K562 (cell line): ENCODE results near the gene FBN1. TPM values are rescaled to one million over a fixed set of nuclear protein-coding genes. Genes with fewer than 3 reads are reported as not detected.

Experiments used
- ATAC-seq: fragments of 200-7000 bp; cut with Tn5 transposase; 3 replicates; pipeline ENCODE4 v1.9.1; 2020; ENCODE audit warnings: moderate library complexity
- BruUV-seq: library from RNA; stranded (reverse); fragments of 400-500 nt; replicated peaks from 2 replicates; lab custom pipeline; 2021; lab: Mats Ljungman, UMichigan
- CTCF ChIA-PET: fragments of 300-600 bp; formaldehyde crosslinking; extraction: SDS; loops from one replicate; lab custom pipeline; 2021; ENCODE audit warnings: low intra/inter-chr PET ratio; lab: Yijun Ruan, JAX
- POLR2A ChIA-PET: fragments of 300-600, 350-650 bp; sonication (Branson Sonifier 250); formaldehyde crosslinking; extraction: SDS; loops from one replicate; lab custom pipeline; 2021; ENCODE audit warnings: antibody characterized with exemption, inconsistent platforms; lab: Yijun Ruan, JAX
- DNase-seq, 4 experiments: peaks; one replicate each; pipeline versions ENCODE4 v3.0.0 to v3.0.0-alpha.2; 2011 to 2018; ENCODE audit warnings: low spot score in 3 of 4, mixed read lengths in 3 of 4; ENCODE audit errors: extremely low read depth in 1 of 4
- FAIRE-seq: peaks from 2 replicates; lab custom pipeline; 2011; peaks lifted over from hg19 to GRCh38; lab: Jason Lieb, UNC
- H2AFZ ChIP-seq: 2 replicates; pipeline ENCODE4 v1.6.0; 2011; ENCODE audit warnings: low read depth, low read length, control low read depth, inconsistent platforms
- H3K27ac ChIP-seq: fragments of 200-600 bp; 3 replicates; pipeline ENCODE4 v1.8.0; 2011; ENCODE audit warnings: low read depth, mild to moderate bottlenecking, control low read depth, inconsistent platforms, low read length, moderate library complexity, mixed read lengths; ENCODE audit errors: extremely low read depth
- H3K27me3 ChIP-seq, 2 experiments: fragments of 300-600 bp in 1 of 2; 2 replicates in 1 of 2; 3 replicates in 1 of 2; pipeline versions ENCODE4 v1.6.0 to v1.8.0; 2011; ENCODE audit warnings: inconsistent platforms in 2 of 2, low read length in 2 of 2, mild to moderate bottlenecking in 1 of 2, mixed read lengths in 1 of 2, moderate library complexity in 1 of 2; ENCODE audit not compliant: control insufficient read depth in 2 of 2, insufficient read depth in 2 of 2
- H3K36me3 ChIP-seq: fragments of 300-600 bp; 3 replicates; pipeline ENCODE4 v1.8.0; 2011; ENCODE audit warnings: mild to moderate bottlenecking, low read length, inconsistent platforms; ENCODE audit not compliant: control insufficient read depth, insufficient read depth
- H3K4me1 ChIP-seq, 2 experiments: fragments of 200-600 bp in 1 of 2; replicated peaks in 1 of 2; 2 replicates in 1 of 2; 3 replicates in 1 of 2; pipeline versions ENCODE4 v1.5.1 to v1.8.0; 2011; ENCODE audit warnings: inconsistent platforms in 2 of 2, low read length in 2 of 2, mild to moderate bottlenecking in 1 of 2, mixed read lengths in 1 of 2, moderate library complexity in 1 of 2; ENCODE audit not compliant: control insufficient read depth in 2 of 2, insufficient read depth in 2 of 2
- H3K4me2 ChIP-seq: 2 replicates; pipeline ENCODE4 v1.6.1; 2011; ENCODE audit warnings: low read length, control low read depth, inconsistent platforms, mixed read lengths; ENCODE audit not compliant: insufficient read depth
- H3K4me3 ChIP-seq: fragments of 200-600 bp; sonication (generic), shearing (Covaris generic); 2 replicates; pipeline ENCODE4 v1.5.1; 2016; ENCODE audit warnings: control low read depth, inconsistent platforms
- H3K79me2 ChIP-seq: fragments of 200-600 bp; 3 replicates; pipeline ENCODE4 v1.8.0; 2011; ENCODE audit warnings: low read length, inconsistent platforms; ENCODE audit not compliant: control insufficient read depth, insufficient read depth
- H3K9ac ChIP-seq, 2 experiments: 2 replicates each; pipeline versions ENCODE4 v1.6.0 to v1.6.1; 2011; ENCODE audit warnings: low read depth in 2 of 2, low read length in 2 of 2, control low read depth in 1 of 2, inconsistent platforms in 1 of 2, mild to moderate bottlenecking in 1 of 2, mixed read lengths in 1 of 2; ENCODE audit not compliant: insufficient read depth in 1 of 2
- H3K9me1 ChIP-seq: one replicate; pipeline ENCODE4 v1.6.0; 2011; ENCODE audit warnings: inconsistent platforms, mild to moderate bottlenecking, low read length, moderate library complexity; ENCODE audit not compliant: control insufficient read depth, insufficient read depth
- H3K9me3 ChIP-seq: replicated peaks from 2 replicates; pipeline ENCODE4 v1.5.1; 2011; ENCODE audit warnings: low read depth, low read length, inconsistent platforms; ENCODE audit not compliant: control insufficient read depth, insufficient read depth
- H4K20me1 ChIP-seq: replicated peaks from 2 replicates; pipeline ENCODE4 v1.6.1; 2011; ENCODE audit warnings: low read length, inconsistent platforms, mixed read lengths; ENCODE audit not compliant: control insufficient read depth, insufficient read depth
- BRCA1 ChIP-seq, 2 experiments: fragments of 450-650 bp in 1 of 2; sonication (generic) in 1 of 2; formaldehyde crosslinking in 1 of 2; IDR thresholded peaks; 2 replicates each; pipeline versions ENCODE4 v1.5.0 to v1.6.1; 2017 to 2020; ENCODE audit warnings: mild to moderate bottlenecking in 1 of 2, missing genetic modification reagents in 1 of 2
- ELF2 ChIP-seq: fragments of 250-450 bp; sonication (Bioruptor Pico); IDR thresholded peaks from 2 replicates; pipeline ENCODE4 v1.5.0; 2021; ENCODE audit warnings: mild to moderate bottlenecking
- EP400 ChIP-seq: fragments of 450-650 bp; IDR thresholded peaks from 2 replicates; pipeline ENCODE4 v1.6.1; 2017; ENCODE audit warnings: antibody characterized with exemption, mild to moderate bottlenecking, moderate library complexity
- HDAC3 ChIP-seq: fragments of 450-650 bp; IDR thresholded peaks from 2 replicates; pipeline ENCODE4 v1.6.1; 2018; ENCODE audit warnings: borderline replicate concordance, mild to moderate bottlenecking, moderate library complexity; ENCODE audit not compliant: partially characterized antibody
- HEY1 ChIP-seq: fragments of 250-450 bp; sonication (Bioruptor Pico); IDR thresholded peaks from 2 replicates; pipeline ENCODE4 v1.5.0; 2020; ENCODE audit warnings: mild to moderate bottlenecking, moderate library complexity, borderline replicate concordance
- KHSRP ChIP-seq: fragments of 450-650 bp; IDR thresholded peaks from 2 replicates; pipeline ENCODE4 v1.6.1; 2017
- MCM7 ChIP-seq, 2 experiments: fragments of 450-650 bp; IDR thresholded peaks; 2 replicates each; pipeline ENCODE4 v1.6.1; 2016 to 2018
- NFATC3 ChIP-seq: fragments of 450-650 bp; IDR thresholded peaks from 2 replicates; pipeline ENCODE4 v1.6.1; 2017; ENCODE audit warnings: mild to moderate bottlenecking
- TBP ChIP-seq: optimal IDR thresholded peaks from 2 replicates; pipeline ENCODE3; 2011; ENCODE audit warnings: low read depth, low read length, improper control_type of control experiment
- TCF3 ChIP-seq: sonication (generic); formaldehyde crosslinking; IDR thresholded peaks from 2 replicates; pipeline ENCODE4 v1.4.0; 2020; ENCODE audit warnings: mild to moderate bottlenecking, missing genetic modification reagents
- ZNF134 ChIP-seq: fragments of 250-450 bp; sonication (Bioruptor Pico); conservative IDR thresholded peaks from 2 replicates; pipeline ENCODE4 v1.4.0; 2020
- ZNF584 ChIP-seq: fragments of 200-800 bp; sonication (Bioruptor generic); IDR thresholded peaks from 2 replicates; pipeline ENCODE4 v1.6.1; 2016; ENCODE audit warnings: low read depth, mild to moderate bottlenecking, missing genetic modification characterization, missing compliant biosample characterization
- WGBS: fragments of 100-300 bp; shearing (Covaris generic); methylation state at CpG from one replicate; pipeline ENCODE4 v1.1.6; 2016; ENCODE audit warnings: low coverage, mixed read lengths; ENCODE audit not compliant: insufficient coverage; ENCODE audit errors: missing lambda C conversion rate; 5-methylcytosine and 5-hydroxymethylcytosine counted together
- in situ Hi-C: fragments of 300-500 bp; cut with MboI; formaldehyde crosslinking; loops from 4 replicates; pipeline ENCODE4 v1.15.0; 2018; ENCODE audit warnings: inconsistent platforms, mixed read lengths
- intact Hi-C: fragments of 100-400 bp; cut with micrococcal nuclease; formaldehyde crosslinking; loops from 2 replicates; pipeline ENCODE4 v1.14.2; 2022
- polyA plus RNA-seq, 8 experiments: library from polyadenylated mRNA; depleted of rRNA in 4 of 8; stranded (reverse) in 5 of 8; unstranded in 3 of 8; fragments of >200 nt; fragmentation: Nextera tagmentation in 2 of 8; fragmentation: Illumina TruSeq in 1 of 8; extraction: Ambion mirVana in 2 of 8; extraction: Trizol in 1 of 8; gene quantifications; 2 replicates each; pipeline versions ENCODE4 v1.2.1 to v1.2.3, GENCODE V29; 2011 to 2014; ENCODE audit warnings: inconsistent platforms in 1 of 8, missing spikeins in 1 of 8
- total RNA-seq, 7 experiments: library from RNA; depleted of rRNA in 6 of 7; stranded (reverse); fragments of >200 nt in 6 of 7; fragmentation: Illumina TruSeq in 2 of 7; extraction: Trizol in 2 of 7; gene quantifications; 2 replicates each; pipeline versions ENCODE4 v1.2.1 to v1.2.3, GENCODE V29; 2011 to 2021; ENCODE audit warnings: low replicate concordance in 1 of 7
- TF ChIP-seq, protein P1 (sequence below), 3 experiments: IDR thresholded peaks in 2 of 3; conservative IDR thresholded peaks in 1 of 3; 2 replicates each; pipeline ENCODE4 v1.5.1; 2011 to 2012; ENCODE audit warnings: low read length in 3 of 3, mild to moderate bottlenecking in 3 of 3, control low read depth in 2 of 3, improper control_type of control experiment in 1 of 3, inconsistent platforms in 1 of 3, low read depth in 1 of 3, mixed read lengths in 1 of 3, moderate library complexity in 1 of 3; ENCODE audit not compliant: insufficient read depth in 2 of 3

FBN1 gene
- total and polyA plus RNA-seq, 9 of the 15 experiments (the other 6 are each of a cell fraction or from before 2014, with no cell fraction given): 0.15 to 1.2 (median 0.60) TPM

DNA sequence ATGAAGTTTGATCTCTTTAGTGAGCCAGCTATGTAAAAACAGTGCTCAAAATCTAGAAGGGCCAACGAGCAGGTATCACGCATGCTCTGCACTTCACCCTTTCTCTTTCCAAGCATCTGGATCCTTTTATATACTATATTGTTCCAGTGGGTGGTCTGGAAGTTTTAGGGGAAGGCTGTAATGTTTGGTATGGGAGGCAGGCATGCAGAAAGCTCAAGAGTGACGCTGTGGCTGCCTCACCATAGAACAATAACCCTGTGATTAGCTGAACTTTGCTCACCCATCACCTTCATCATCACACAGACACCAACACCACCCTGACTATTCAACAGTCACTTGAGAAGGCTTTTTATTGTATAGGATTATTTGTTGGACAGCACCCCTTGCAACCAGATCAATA lies 81.6 kb downstream of the FBN1 start:
- DNase-seq: no peak
- no TSS peak for BruUV-seq
- ATAC-seq: no peak
- intact Hi-C loops: no loop called here
- Histone ChIP-seq H3K4me2 (no peak overlapping the region), H3K36me3 (no peaks in the 10 kb centered on the region), H3K79me2 (no peaks in the 10 kb centered on the region), H3K4me3 (no peak overlapping the region), H2AFZ (no peak overlapping the region), H3K4me1 (no peaks in the 10 kb centered on the region), H3K9me3 (no peaks in the 10 kb centered on the region), H3K27ac (no peak overlapping the region), H4K20me1 (no peaks in the 10 kb centered on the region), H3K9me1 (no peaks in the 10 kb centered on the region), H3K27me3 (no peaks in the 10 kb centered on the region), H3K9ac (no peak overlapping the region)
- 20% methylated on average over 3 of the region's 3 CpGs for WGBS
- in situ Hi-C loops: no loop called here
- ChIA-PET POLR2A (no interaction called here), CTCF (no interaction called here)
- no peak for FAIRE-seq
- TF ChIP-seq TBP (no peak), ELF2 (no peak), BRCA1 (IDR thresholded peaks at IDR 0.05) (no peak), BRCA1 (CRISPR knock-in tag; IDR thresholded peaks at IDR 0.05) (no peak), HDAC3 (no peak), EP400 (no peak), TCF3 (no peak), ZNF134 (CRISPR knock-in tag) (no peak), MCM7 (IDR thresholded peaks at IDR 0.05) (no peak), ZNF584 (no peak), HEY1 (no peak), KHSRP (no peak), NFATC3 (no peak)
- TF ChIP-seq, protein P1, sequence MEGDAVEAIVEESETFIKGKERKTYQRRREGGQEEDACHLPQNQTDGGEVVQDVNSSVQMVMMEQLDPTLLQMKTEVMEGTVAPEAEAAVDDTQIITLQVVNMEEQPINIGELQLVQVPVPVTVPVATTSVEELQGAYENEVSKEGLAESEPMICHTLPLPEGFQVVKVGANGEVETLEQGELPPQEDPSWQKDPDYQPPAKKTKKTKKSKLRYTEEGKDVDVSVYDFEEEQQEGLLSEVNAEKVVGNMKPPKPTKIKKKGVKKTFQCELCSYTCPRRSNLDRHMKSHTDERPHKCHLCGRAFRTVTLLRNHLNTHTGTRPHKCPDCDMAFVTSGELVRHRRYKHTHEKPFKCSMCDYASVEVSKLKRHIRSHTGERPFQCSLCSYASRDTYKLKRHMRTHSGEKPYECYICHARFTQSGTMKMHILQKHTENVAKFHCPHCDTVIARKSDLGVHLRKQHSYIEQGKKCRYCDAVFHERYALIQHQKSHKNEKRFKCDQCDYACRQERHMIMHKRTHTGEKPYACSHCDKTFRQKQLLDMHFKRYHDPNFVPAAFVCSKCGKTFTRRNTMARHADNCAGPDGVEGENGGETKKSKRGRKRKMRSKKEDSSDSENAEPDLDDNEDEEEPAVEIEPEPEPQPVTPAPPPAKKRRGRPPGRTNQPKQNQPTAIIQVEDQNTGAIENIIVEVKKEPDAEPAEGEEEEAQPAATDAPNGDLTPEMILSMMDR (IDR thresholded peaks at IDR 0.05 in 2 of 3, conservative IDR thresholded peaks at IDR 0.05 in 1 of 3; ENCODE audit: insufficient read depth in 2 of 3, low read depth in 1 of 3, low read length in 3 of 3): no peak
